SK-N-SH (cell line): ENCODE measurements around the gene SEC14L1. TPM values are rescaled to one million over a fixed set of nuclear protein-coding genes. Genes with fewer than 3 reads are reported as not detected.
"Not testable (repeated sequence)": the region's sequence is repeated elsewhere in the genome, so short reads cannot be mapped to it uniquely, and the experiment has no call there.

Experiments
- CTCF ChIA-PET: fragments of 300-600, 350-600 bp; formaldehyde crosslinking; extraction: SDS; loops from one replicate; lab custom pipeline; 2021; lab: Yijun Ruan, JAX
- POLR2A ChIA-PET: fragments of 350-600 bp; sonication (Branson Sonifier 250); formaldehyde crosslinking; extraction: SDS; loops from one replicate; lab custom pipeline; 2020; ENCODE audit warnings: antibody characterized with exemption, inconsistent platforms; lab: Yijun Ruan, JAX
- DNase-seq: peaks from one replicate; pipeline ENCODE4 v3.0.0; 2012
- H2AFZ ChIP-seq: fragments of 200-600 bp; sonication (generic); 2 replicates; pipeline ENCODE4 v1.8.1; 2016; ENCODE audit warnings: antibody characterized with exemption, mild to moderate bottlenecking, low read depth
- H3F3A ChIP-seq: fragments of 200-600 bp; sonication (generic); replicated peaks from 2 replicates; pipeline ENCODE3; 2016; ENCODE audit warnings: antibody characterized with exemption, mild to moderate bottlenecking; ENCODE audit not compliant: insufficient read depth
- H3K27ac ChIP-seq, 2 experiments: fragments of 200-500 bp in 1 of 2; fragments of 200-600 bp in 1 of 2; sonication (Bioruptor generic) in 1 of 2; sonication (generic), shearing (Covaris generic) in 1 of 2; 2 replicates each; pipeline versions ENCODE4 v1.5.1 to v1.6.1; 2014 to 2016; ENCODE audit warnings: low read depth in 2 of 2, inconsistent platforms in 1 of 2, low read length in 1 of 2, mild to moderate bottlenecking in 1 of 2, mixed read lengths in 1 of 2
- H3K27me3 ChIP-seq: fragments of 200-600 bp; sonication (generic), shearing (Covaris generic); 2 replicates; pipeline ENCODE4 v1.6.1; 2016; ENCODE audit warnings: mixed run types; ENCODE audit not compliant: insufficient read depth
- H3K36me3 ChIP-seq, 2 experiments: fragments of 200-500 bp in 1 of 2; fragments of 200-600 bp in 1 of 2; sonication (Bioruptor generic) in 1 of 2; sonication (generic) in 1 of 2; replicated peaks in 1 of 2; 2 replicates each; pipeline versions ENCODE3 to v1.5.1; 2014 to 2016; ENCODE audit warnings: low read length in 1 of 2, mild to moderate bottlenecking in 1 of 2; ENCODE audit not compliant: insufficient read depth in 2 of 2, control insufficient read depth in 1 of 2
- H3K4me1 ChIP-seq, 2 experiments: fragments of 200-500 bp in 1 of 2; fragments of 200-600 bp in 1 of 2; sonication (Bioruptor generic) in 1 of 2; sonication (generic), shearing (Covaris generic) in 1 of 2; 2 replicates each; pipeline versions ENCODE4 v1.5.1 to v1.6.1; 2014 to 2016; ENCODE audit warnings: low read depth in 1 of 2, low read length in 1 of 2, mixed run types in 1 of 2; ENCODE audit not compliant: insufficient read depth in 2 of 2, control insufficient read depth in 1 of 2
- H3K4me2 ChIP-seq: fragments of 200-600 bp; sonication (generic), shearing (Covaris generic); 2 replicates; pipeline ENCODE4 v1.6.1; 2017; ENCODE audit warnings: mixed run types
- H3K4me3 ChIP-seq, 2 experiments: fragments of 200-500 bp in 1 of 2; fragments of 200-600 bp in 1 of 2; sonication (Bioruptor generic) in 1 of 2; sonication (generic), shearing (Covaris generic) in 1 of 2; 2 replicates each; pipeline versions ENCODE4 v1.5.1 to v1.8.1; 2014 to 2016; ENCODE audit warnings: low read depth in 2 of 2, inconsistent platforms in 1 of 2, low read length in 1 of 2, mild to moderate bottlenecking in 1 of 2, mixed read lengths in 1 of 2, moderate library complexity in 1 of 2
- H3K79me2 ChIP-seq: fragments of 200-600 bp; sonication (generic); 2 replicates; pipeline ENCODE4 v1.8.1; 2017; ENCODE audit warnings: mild to moderate bottlenecking; ENCODE audit not compliant: insufficient read depth
- H3K9ac ChIP-seq: fragments of 200-600 bp; sonication (generic); 2 replicates; pipeline ENCODE4 v1.6.1; 2017; ENCODE audit warnings: mixed run types
- H3K9me2 ChIP-seq: fragments of 200-600 bp; sonication (generic); 2 replicates; pipeline ENCODE4 v1.6.1; 2017; ENCODE audit warnings: mixed run types
- H3K9me3 ChIP-seq: fragments of 200-600 bp; sonication (generic); 2 replicates; pipeline ENCODE4 v1.6.1; 2017; ENCODE audit warnings: mixed run types, mild to moderate bottlenecking, moderate library complexity
- H4K20me1 ChIP-seq: fragments of 200-600 bp; sonication (generic); 2 replicates; pipeline ENCODE4 v1.6.1; 2017; ENCODE audit warnings: mild to moderate bottlenecking, mixed run types; ENCODE audit not compliant: insufficient read depth
- ELF1 ChIP-seq: IDR thresholded peaks from 2 replicates; pipeline ENCODE4 v1.4.0; 2012
- EP300 ChIP-seq, 2 experiments: IDR thresholded peaks; 2 replicates each; pipeline versions ENCODE4 v1.4.0 to v1.6.1; 2012; ENCODE audit warnings: borderline replicate concordance in 1 of 2, low read depth in 1 of 2, low read length in 1 of 2
- EZH2phosphoT487 ChIP-seq: fragments of 200-600 bp; sonication (generic); IDR thresholded peaks from 2 replicates; pipeline ENCODE4 v1.6.1; 2017; ENCODE audit warnings: low read depth, mixed run types, mild to moderate bottlenecking, antibody characterized with exemption, moderate library complexity, borderline replicate concordance
- FOSL2 ChIP-seq: IDR thresholded peaks from 2 replicates; pipeline ENCODE4 v1.4.0; 2012; ENCODE audit warnings: low read depth, mild to moderate bottlenecking, moderate library complexity, borderline replicate concordance
- FOXM1 ChIP-seq: IDR thresholded peaks from 2 replicates; pipeline ENCODE4 v1.4.0; 2012; ENCODE audit warnings: low read depth, mild to moderate bottlenecking
- GABPA ChIP-seq: IDR thresholded peaks from 2 replicates; pipeline ENCODE4 v1.4.0; 2012; ENCODE audit warnings: low read depth, mild to moderate bottlenecking
- GATA2 ChIP-seq: sonication (generic); formaldehyde crosslinking; IDR thresholded peaks from 2 replicates; pipeline ENCODE4 v1.5.0; 2020; ENCODE audit warnings: mild to moderate bottlenecking, missing genetic modification reagents
- JUND ChIP-seq: IDR thresholded peaks from 2 replicates; pipeline ENCODE4 v1.4.0; 2012
- MEF2A ChIP-seq: IDR thresholded peaks from 2 replicates; pipeline ENCODE4 v1.4.0; 2012; ENCODE audit warnings: low read depth, borderline replicate concordance
- NFIC ChIP-seq: IDR thresholded peaks from 2 replicates; pipeline ENCODE4 v1.4.0; 2012; ENCODE audit warnings: borderline replicate concordance
- NRF1 ChIP-seq: IDR thresholded peaks from 2 replicates; pipeline ENCODE4 v1.6.1; 2012; ENCODE audit warnings: low read depth, mild to moderate bottlenecking, low read length
- PBX3 ChIP-seq: IDR thresholded peaks from 2 replicates; pipeline ENCODE4; 2012
- POLR2AphosphoS5 ChIP-seq: IDR thresholded peaks from 2 replicates; pipeline ENCODE4 v1.6.1; 2012; ENCODE audit warnings: low read depth, low read length
- RCOR1 ChIP-seq: fragments of 150-350 bp; IDR thresholded peaks from 2 replicates; pipeline ENCODE4 v1.6.1; 2017; ENCODE audit warnings: antibody characterized with exemption, low read length
- RXRA ChIP-seq: IDR thresholded peaks from 2 replicates; pipeline ENCODE4 v1.4.0; 2012; ENCODE audit warnings: low read depth, mild to moderate bottlenecking, borderline replicate concordance
- SIN3A ChIP-seq: IDR thresholded peaks from 2 replicates; pipeline ENCODE4 v1.6.1; 2012; ENCODE audit warnings: low read depth, mild to moderate bottlenecking, low read length, moderate library complexity, borderline replicate concordance
- SMC3 ChIP-seq: IDR thresholded peaks from 2 replicates; pipeline ENCODE4 v1.6.1; 2012; ENCODE audit warnings: low read depth, low read length, improper control_type of control experiment
- USF1 ChIP-seq: IDR thresholded peaks from 2 replicates; pipeline ENCODE4 v1.4.0; 2012; ENCODE audit warnings: low read depth, borderline replicate concordance
- YY1 ChIP-seq: IDR thresholded peaks from 2 replicates; pipeline ENCODE4 v1.4.0; 2012; ENCODE audit warnings: low read depth, mild to moderate bottlenecking
- WGBS: methylation state at CpG from one replicate; pipeline ENCODE4 v1.1.6; 2017; ENCODE audit warnings: low lambda C conversion rate; 5-methylcytosine and 5-hydroxymethylcytosine counted together
- polyA plus RNA-seq, 3 experiments: library from polyadenylated mRNA; depleted of rRNA; stranded (reverse); fragments of >200 nt; gene quantifications; 2 replicates each; pipeline ENCODE4 v1.2.3, GENCODE V29; 2012

SEC14L1 gene
- polyA plus RNA-seq, 1 of the 3 experiments (the other 2 are of a cell fraction) = 62.4 TPM

- H3K36me3 ChIP-seq, H4K20me1 ChIP-seq, CTCF ChIA-PET, H2AFZ ChIP-seq, H3K4me3 ChIP-seq, H3K79me2 ChIP-seq, H3K27me3 ChIP-seq, DNase-seq, H3K9me2 ChIP-seq, H3K9ac ChIP-seq, H3K27ac ChIP-seq, POLR2A ChIA-PET, H3K4me2 ChIP-seq, H3K9me3 ChIP-seq: not testable (repeated sequence)
- Histone ChIP-seq H3F3A (peaks cover 19% of the 10 kb centered on the region), H3K4me1 (peaks cover 12 to 23% of the 10 kb centered on the region in 2 experiments; a peak in 3 of 4 replicates)
- 51% methylated on average over 7 of the region's 7 CpGs for WGBS
Measured at GRCh38 chr17:77252306-77252705, 111.5 kb downstream of the SEC14L1 start.

GRCh38 chr17:77253611-77254051, 112.9 kb downstream of the SEC14L1 start:
- H3K4me1 ChIP-seq = peaks cover 11 to 23% of the 10 kb centered on the region in 2 experiments; a peak in 3 of 4 replicates
- no peaks in the 10 kb centered on the region for H3K79me2 ChIP-seq
- 86% methylated on average over 11 of the region's 11 CpGs for WGBS
- no peaks in the 10 kb centered on the region for H3K27me3 ChIP-seq
- no peak overlapping the region for H3K4me2 ChIP-seq
- peaks cover 19% of the 10 kb centered on the region for H3F3A ChIP-seq
- no peak overlapping the region for H2AFZ ChIP-seq
- H3K36me3 ChIP-seq = no peaks in the 10 kb centered on the region
- ChIA-PET POLR2A (no interaction called here), CTCF (interaction anchor here (1.8 to 3.0 kb wide), 2 partner anchors 165 to 167 kb away, joined by 7 to 14 read pairs; no protein-coding TSS in a partner anchor)
- H3K9ac ChIP-seq = no peak overlapping the region
- H3K9me3 ChIP-seq = no peaks in the 10 kb centered on the region
- H3K27ac ChIP-seq = no peak overlapping the region
- DNase-seq = no peak
- TF ChIP-seq FOSL2 (no peak), ELF1 (no peak), MEF2A (no peak), GABPA (no peak), NRF1 (no peak), GATA2 (CRISPR knock-in tag) (no peak)
- no peak overlapping the region for H3K4me3 ChIP-seq
- no peaks in the 10 kb centered on the region for H4K20me1 ChIP-seq
- H3K9me2 ChIP-seq = no peaks in the 10 kb centered on the region

- H3K4me1 ChIP-seq = peaks cover 11 to 23% of the 10 kb centered on the region in 2 experiments; a peak in 3 of 4 replicates
- H4K20me1 ChIP-seq = no peaks in the 10 kb centered on the region
- no peaks in the 10 kb centered on the region for H3K36me3 ChIP-seq
- POLR2A ChIA-PET = interaction anchor here (0.5 to 1.1 kb wide), 3 partner anchors 10 to 882 kb away, joined by 3 read pairs; no protein-coding TSS in a partner anchor
- peaks cover 19% of the 10 kb centered on the region for H3F3A ChIP-seq
- peak; percentile 68 for DNase-seq
- H3K27me3 ChIP-seq = no peaks in the 10 kb centered on the region
- no peaks in the 10 kb centered on the region for H3K9me3 ChIP-seq
- no peaks in the 10 kb centered on the region for H3K79me2 ChIP-seq
- CTCF ChIA-PET = interaction anchor here (0.6 to 4.0 kb wide), 15 partner anchors 7 to 387 kb away, joined by 3 to 33 read pairs (median 4); partner anchors contain the start of gene MGAT5B
- peak overlapping the region; percentile 56 for H3K9ac ChIP-seq
- H3K4me3 ChIP-seq = no peak overlapping the region
- 25% methylated on average over 21 of the region's 25 CpGs for WGBS
- H3K4me2 ChIP-seq = peak overlapping the region; percentile 72
- no peaks in the 10 kb centered on the region for H3K9me2 ChIP-seq
- peak overlapping the region; percentile 53 to 76; a peak in 3 of 4 replicates for H3K27ac ChIP-seq
- H2AFZ ChIP-seq = peak overlapping the region; percentile 10; the same call in 1 of the 2 replicates
- no peak; the same call in 1 of the 2 replicates for TF ChIP-seq MEF2A
- peak; percentile 50; the same call in 1 of the 2 replicates for TF ChIP-seq YY1
- peak; percentile 99; the same call in 1 of the 2 replicates for TF ChIP-seq JUND
- no peak; the same call in 1 of the 2 replicates for TF ChIP-seq SMC3
- peak; percentile 78 for TF ChIP-seq NFIC
- peak; percentile 86 for TF ChIP-seq PBX3
- peak; percentile 96 for TF ChIP-seq FOSL2
- TF ChIP-seq POLR2AphosphoS5 = peak; percentile 27; the same call in 1 of the 2 replicates
- TF ChIP-seq SIN3A = peak; percentile 79; the same call in 1 of the 2 replicates
- no peak for TF ChIP-seq EZH2phosphoT487
- TF ChIP-seq RXRA = peak; percentile 100
- TF ChIP-seq EP300 (IDR thresholded peaks at IDR 0.05; ENCODE audit: borderline replicate concordance in 1 of 2, low read depth in 1 of 2, low read length in 1 of 2) = peak in 1 of 2 experiments; percentile 97; a peak in 2 of 4 replicates
- 0 out of 2 replicates have a peak, but pooled peaks have one; percentile 37 for TF ChIP-seq USF1
- no peak; the same call in 1 of the 2 replicates for TF ChIP-seq RCOR1
- TF ChIP-seq FOXM1 = peak; percentile 81; the same call in 1 of the 2 replicates
Measured at GRCh38 chr17:77254951-77255825, 114.4 kb downstream of the SEC14L1 start.
